ENCODE results near the gene WWOX.
"Not testable (repeated sequence)": the region's sequence is repeated elsewhere in the genome, so short reads cannot be mapped to it uniquely, and the experiment has no call there.

WWOX gene

DNA sequence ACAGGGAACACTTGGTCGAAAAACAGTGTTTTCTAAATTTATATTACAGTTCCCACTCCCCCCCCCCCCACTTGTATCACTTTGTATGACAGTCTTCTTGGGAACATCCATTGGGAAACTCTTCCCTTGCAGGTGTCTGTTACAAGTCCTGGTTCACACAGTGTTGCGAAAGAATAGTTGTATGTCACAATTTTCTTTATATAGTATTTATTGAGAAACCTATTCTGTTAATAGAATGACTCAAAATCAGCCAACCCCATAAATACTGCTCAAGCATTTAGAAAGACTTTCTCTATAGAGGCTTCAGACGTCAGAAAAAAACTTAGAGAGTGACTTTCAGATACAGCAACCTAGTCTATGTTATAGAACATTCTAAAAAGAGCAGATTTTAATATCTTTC is 414.4 kb downstream of the WWOX start:
- Histone ChIP-seq H3F3A (ENCODE audit: insufficient read depth, low read length) (no peaks in the 10 kb centered on the region), H3K4me1 (ENCODE audit: low read length) (no peaks in the 10 kb centered on the region), H3K27ac (ENCODE audit: low read length) (no peak overlapping the region), H3K4me3 (ENCODE audit: low read length) (no peak overlapping the region), H3K4me2 (ENCODE audit: low read depth, low read length) (no peak overlapping the region), H3K36me3 (replicated peaks; ENCODE audit: insufficient read depth, low read length) (no peaks in the 10 kb centered on the region), H3K27me3 (replicated peaks; ENCODE audit: insufficient read depth, low read length) (no peaks in the 10 kb centered on the region), H2AFZ (ENCODE audit: low read length) (no peak overlapping the region), H3K9ac (ENCODE audit: low read length) (no peak overlapping the region), H4K20me1 (ENCODE audit: insufficient read depth, low read length) (no peaks in the 10 kb centered on the region), H3K79me2 (ENCODE audit: low read length) (no peaks in the 10 kb centered on the region), H3K9me2 (replicated peaks; ENCODE audit: insufficient read depth, low read length) (no peaks in the 10 kb centered on the region), H3K9me3 (replicated peaks; ENCODE audit: insufficient read depth, low read length) (no peaks in the 10 kb centered on the region)
- DNase-seq = no peak
- TF ChIP-seq EZH2 (optimal IDR thresholded peaks at IDR 0.05; ENCODE audit: low read depth, low read length) (no peak), EZH2phosphoT487 (IDR thresholded peaks at IDR 0.05; ENCODE audit: low read length) (no peak)
- TF ChIP-seq, protein P1, sequence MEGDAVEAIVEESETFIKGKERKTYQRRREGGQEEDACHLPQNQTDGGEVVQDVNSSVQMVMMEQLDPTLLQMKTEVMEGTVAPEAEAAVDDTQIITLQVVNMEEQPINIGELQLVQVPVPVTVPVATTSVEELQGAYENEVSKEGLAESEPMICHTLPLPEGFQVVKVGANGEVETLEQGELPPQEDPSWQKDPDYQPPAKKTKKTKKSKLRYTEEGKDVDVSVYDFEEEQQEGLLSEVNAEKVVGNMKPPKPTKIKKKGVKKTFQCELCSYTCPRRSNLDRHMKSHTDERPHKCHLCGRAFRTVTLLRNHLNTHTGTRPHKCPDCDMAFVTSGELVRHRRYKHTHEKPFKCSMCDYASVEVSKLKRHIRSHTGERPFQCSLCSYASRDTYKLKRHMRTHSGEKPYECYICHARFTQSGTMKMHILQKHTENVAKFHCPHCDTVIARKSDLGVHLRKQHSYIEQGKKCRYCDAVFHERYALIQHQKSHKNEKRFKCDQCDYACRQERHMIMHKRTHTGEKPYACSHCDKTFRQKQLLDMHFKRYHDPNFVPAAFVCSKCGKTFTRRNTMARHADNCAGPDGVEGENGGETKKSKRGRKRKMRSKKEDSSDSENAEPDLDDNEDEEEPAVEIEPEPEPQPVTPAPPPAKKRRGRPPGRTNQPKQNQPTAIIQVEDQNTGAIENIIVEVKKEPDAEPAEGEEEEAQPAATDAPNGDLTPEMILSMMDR (IDR thresholded peaks at IDR 0.05; ENCODE audit: low read length) = no peak

DNA sequence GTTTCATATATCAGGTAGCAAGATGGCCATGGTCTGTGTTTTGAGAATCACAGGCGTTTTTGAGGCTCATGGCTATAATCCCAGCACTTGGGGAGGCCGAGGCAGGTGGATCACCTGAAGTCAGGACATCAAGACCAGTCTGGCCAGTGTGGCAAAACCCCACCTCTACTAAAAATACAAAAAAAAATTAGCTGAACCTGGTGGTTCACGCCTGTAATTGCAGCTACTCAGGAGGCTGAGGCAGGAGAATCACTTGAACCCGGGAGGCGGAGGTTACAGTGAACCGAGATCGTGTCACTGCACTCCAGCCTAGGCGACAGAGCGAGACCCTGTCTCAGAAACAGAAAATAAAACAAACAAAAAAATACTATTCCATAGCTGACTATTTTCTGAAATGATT is 415.4 kb downstream of the WWOX start:
- not testable (repeated sequence) for H3K79me2 ChIP-seq (ENCODE audit: low read length); H3F3A ChIP-seq (ENCODE audit: insufficient read depth, low read length); DNase-seq; H3K4me3 ChIP-seq (ENCODE audit: low read length); H3K9ac ChIP-seq (ENCODE audit: low read length); H3K4me2 ChIP-seq (ENCODE audit: low read depth, low read length); H3K27ac ChIP-seq (ENCODE audit: low read length); H2AFZ ChIP-seq (ENCODE audit: low read length); H3K9me2 ChIP-seq (replicated peaks; ENCODE audit: insufficient read depth, low read length); H3K4me1 ChIP-seq (ENCODE audit: low read length); H3K9me3 ChIP-seq (replicated peaks; ENCODE audit: insufficient read depth, low read length); H4K20me1 ChIP-seq (ENCODE audit: insufficient read depth, low read length); H3K27me3 ChIP-seq (replicated peaks; ENCODE audit: insufficient read depth, low read length); H3K36me3 ChIP-seq (replicated peaks; ENCODE audit: insufficient read depth, low read length)

DNA sequence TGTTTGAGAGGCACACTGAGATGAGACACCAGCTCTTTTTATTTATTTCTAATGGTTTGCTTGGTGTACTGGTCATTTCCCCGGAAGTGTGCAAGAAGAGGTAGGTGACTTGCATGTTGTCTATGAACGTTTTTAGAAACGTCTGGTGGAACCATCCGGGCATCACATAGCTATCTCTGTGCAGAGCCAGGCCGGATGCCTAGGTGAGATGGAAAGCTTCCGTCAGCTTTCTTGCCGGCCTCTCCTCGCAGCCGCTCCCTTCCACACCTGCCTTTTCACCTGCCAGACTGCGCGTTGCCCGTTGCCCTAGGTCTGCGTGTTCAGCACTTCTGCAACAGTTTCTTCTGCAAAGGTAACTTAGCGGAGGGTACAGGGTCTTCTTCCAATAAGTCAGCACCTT is 416.0 kb downstream of the WWOX start:
- Histone ChIP-seq H2AFZ (ENCODE audit: low read length) (no peak overlapping the region), H3K4me1 (ENCODE audit: low read length) (no peaks in the 10 kb centered on the region), H3F3A (ENCODE audit: insufficient read depth, low read length) (no peaks in the 10 kb centered on the region), H3K9me3 (replicated peaks; ENCODE audit: insufficient read depth, low read length) (no peaks in the 10 kb centered on the region), H3K4me3 (ENCODE audit: low read length) (no peak overlapping the region), H3K9ac (ENCODE audit: low read length) (no peak overlapping the region), H4K20me1 (ENCODE audit: insufficient read depth, low read length) (no peaks in the 10 kb centered on the region), H3K36me3 (replicated peaks; ENCODE audit: insufficient read depth, low read length) (no peaks in the 10 kb centered on the region), H3K27ac (ENCODE audit: low read length) (no peak overlapping the region), H3K79me2 (ENCODE audit: low read length) (no peaks in the 10 kb centered on the region), H3K27me3 (replicated peaks; ENCODE audit: insufficient read depth, low read length) (no peaks in the 10 kb centered on the region), H3K4me2 (ENCODE audit: low read depth, low read length) (no peak overlapping the region), H3K9me2 (replicated peaks; ENCODE audit: insufficient read depth, low read length) (no peaks in the 10 kb centered on the region)
- DNase-seq = no peak
- TF ChIP-seq, protein P1 (IDR thresholded peaks at IDR 0.05; ENCODE audit: low read length) = no peak
- TF ChIP-seq EZH2phosphoT487 (IDR thresholded peaks at IDR 0.05; ENCODE audit: low read length) = no peak
- TF ChIP-seq EZH2 (optimal IDR thresholded peaks at IDR 0.05; ENCODE audit: low read depth, low read length) = no peak

DNA sequence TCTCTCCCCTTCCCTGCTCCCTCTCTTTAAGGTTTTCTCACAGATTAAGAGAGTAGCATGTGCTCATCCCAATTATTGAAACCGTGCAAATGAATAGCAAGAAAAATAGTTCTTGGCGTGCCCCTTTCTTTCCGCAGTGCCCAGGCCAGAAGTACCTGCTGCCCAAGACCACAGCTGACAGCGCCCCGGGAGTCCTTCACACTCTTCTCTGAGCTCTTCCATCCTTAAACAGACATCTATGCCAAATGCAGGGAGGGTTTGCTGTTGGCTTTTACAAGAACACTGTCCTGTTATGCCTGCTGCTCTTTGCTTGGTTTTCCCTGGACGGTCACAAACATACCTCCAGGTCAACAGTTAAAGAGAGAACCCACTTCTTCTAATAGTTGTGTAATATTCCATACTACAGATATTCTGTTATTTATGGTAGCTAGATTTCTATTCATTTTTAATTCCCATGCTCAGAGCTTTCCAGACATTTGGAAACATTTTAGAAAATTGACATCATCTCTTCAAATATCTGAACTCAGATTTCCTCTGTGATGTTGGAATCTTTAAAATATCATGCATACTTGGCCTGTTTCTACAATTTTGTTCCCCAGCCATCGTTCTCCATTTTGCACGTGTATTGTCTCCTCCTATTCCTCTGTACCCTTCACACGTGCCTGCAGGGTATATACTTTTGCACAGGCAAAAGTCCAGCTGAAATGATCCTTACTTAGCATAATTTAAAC is 416.7 kb downstream of the WWOX start:
- H3K9ac ChIP-seq (ENCODE audit: low read length) = no peak overlapping the region
- no peak for TF ChIP-seq EZH2phosphoT487 (IDR thresholded peaks at IDR 0.05; ENCODE audit: low read length)
- TF ChIP-seq, protein P1 (IDR thresholded peaks at IDR 0.05; ENCODE audit: low read length) = no peak
- no peak for TF ChIP-seq EZH2 (optimal IDR thresholded peaks at IDR 0.05; ENCODE audit: low read depth, low read length)

More for the DNA sequence above, 416.7 kb downstream of the WWOX start:
- Histone ChIP-seq H3K79me2 (ENCODE audit: low read length) (no peaks in the 10 kb centered on the region), H3K27me3 (replicated peaks; ENCODE audit: insufficient read depth, low read length) (no peaks in the 10 kb centered on the region), H4K20me1 (ENCODE audit: insufficient read depth, low read length) (no peaks in the 10 kb centered on the region), H3K9me2 (replicated peaks; ENCODE audit: insufficient read depth, low read length) (no peaks in the 10 kb centered on the region), H3F3A (ENCODE audit: insufficient read depth, low read length) (no peaks in the 10 kb centered on the region), H3K27ac (ENCODE audit: low read length) (no peak overlapping the region), H3K9me3 (replicated peaks; ENCODE audit: insufficient read depth, low read length) (no peaks in the 10 kb centered on the region), H3K4me1 (ENCODE audit: low read length) (no peaks in the 10 kb centered on the region), H3K4me2 (ENCODE audit: low read depth, low read length) (no peak overlapping the region), H3K4me3 (ENCODE audit: low read length) (no peak overlapping the region), H2AFZ (ENCODE audit: low read length) (no peak overlapping the region), H3K36me3 (replicated peaks; ENCODE audit: insufficient read depth, low read length) (no peaks in the 10 kb centered on the region)
- no peak for DNase-seq

Data from MM.1S (cell line).